H1 (cell line): ENCODE measurements around the gene SLC2A4RG. TPM values are rescaled to one million over a fixed set of nuclear protein-coding genes. Genes with fewer than 3 reads are reported as not detected.

Experiments used
- CHD7 ChIP-seq: fragments of 300-600 bp; sonication (generic); IDR thresholded peaks from 2 replicates; pipeline ENCODE4 v1.7.1; 2012; ENCODE audit warnings: low read length, moderate library complexity, mild to moderate bottlenecking, inconsistent platforms; ENCODE audit not compliant: insufficient replicate concordance
- RXRA ChIP-seq: IDR thresholded peaks from 2 replicates; pipeline ENCODE4 v1.6.1; 2011; ENCODE audit warnings: low read depth, mild to moderate bottlenecking, low read length, moderate library complexity; ENCODE audit not compliant: insufficient read depth
- TEAD4 ChIP-seq: IDR thresholded peaks from 2 replicates; pipeline ENCODE4 v1.6.1; 2012; ENCODE audit warnings: low read depth, low read length, inconsistent platforms, mixed read lengths
- USF2 ChIP-seq: IDR thresholded peaks from 2 replicates; pipeline ENCODE4 v1.6.1; 2011; ENCODE audit warnings: low read length, improper control_type of control experiment
- polyA plus RNA-seq, 7 experiments: library from polyadenylated mRNA; depleted of rRNA in 3 of 7; stranded (reverse) in 5 of 7; unstranded in 2 of 7; fragments of >200 nt in 5 of 7; fragments of 200-250 nt in 2 of 7; gene quantifications; 1 replicate in 5 of 7; 2 replicates in 1 of 7; 4 replicates in 1 of 7; pipeline versions ENCODE4 v1.2.1 to v1.2.3, GENCODE V29; 2011 to 2013; ENCODE audit warnings: missing spikeins in 2 of 7, mixed read lengths in 2 of 7
- total RNA-seq: library from RNA; stranded (reverse); fragmentation: NEBNext Ultra II Directional; extraction: Animal tissue kit (Norgen Biotek cat#: 25700); gene quantifications from 2 replicates; pipeline ENCODE4 v1.2.1, GENCODE V29; 2021
- TF ChIP-seq, protein P1 (sequence below), 3 experiments: IDR thresholded peaks; 1 replicate in 2 of 3; 2 replicates in 1 of 3; pipeline versions ENCODE4 v1.5.1 to v1.6.1; 2011; ENCODE audit warnings: low read length in 3 of 3, mild to moderate bottlenecking in 3 of 3, inconsistent platforms in 2 of 3, low read depth in 1 of 3, moderate library complexity in 1 of 3; ENCODE audit not compliant: insufficient read depth in 1 of 3; ENCODE audit errors: control extremely low read depth in 1 of 3
- TF ChIP-seq, protein P2 (sequence below): IDR thresholded peaks from 2 replicates; pipeline ENCODE4 v1.6.1; 2012; ENCODE audit warnings: low read length, inconsistent platforms

The SLC2A4RG gene
- total and polyA plus RNA-seq, 2 of the 8 experiments (the other 6 are each of a cell fraction or from before 2014, with no cell fraction given), result 15.9 to 29.1 TPM

- TF ChIP-seq CHD7, result no peak
- TF ChIP-seq, protein P1, sequence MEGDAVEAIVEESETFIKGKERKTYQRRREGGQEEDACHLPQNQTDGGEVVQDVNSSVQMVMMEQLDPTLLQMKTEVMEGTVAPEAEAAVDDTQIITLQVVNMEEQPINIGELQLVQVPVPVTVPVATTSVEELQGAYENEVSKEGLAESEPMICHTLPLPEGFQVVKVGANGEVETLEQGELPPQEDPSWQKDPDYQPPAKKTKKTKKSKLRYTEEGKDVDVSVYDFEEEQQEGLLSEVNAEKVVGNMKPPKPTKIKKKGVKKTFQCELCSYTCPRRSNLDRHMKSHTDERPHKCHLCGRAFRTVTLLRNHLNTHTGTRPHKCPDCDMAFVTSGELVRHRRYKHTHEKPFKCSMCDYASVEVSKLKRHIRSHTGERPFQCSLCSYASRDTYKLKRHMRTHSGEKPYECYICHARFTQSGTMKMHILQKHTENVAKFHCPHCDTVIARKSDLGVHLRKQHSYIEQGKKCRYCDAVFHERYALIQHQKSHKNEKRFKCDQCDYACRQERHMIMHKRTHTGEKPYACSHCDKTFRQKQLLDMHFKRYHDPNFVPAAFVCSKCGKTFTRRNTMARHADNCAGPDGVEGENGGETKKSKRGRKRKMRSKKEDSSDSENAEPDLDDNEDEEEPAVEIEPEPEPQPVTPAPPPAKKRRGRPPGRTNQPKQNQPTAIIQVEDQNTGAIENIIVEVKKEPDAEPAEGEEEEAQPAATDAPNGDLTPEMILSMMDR (IDR thresholded peaks at IDR 0.05; ENCODE audit: control extremely low read depth in 1 of 3, insufficient read depth in 1 of 3, low read depth in 1 of 3, low read length in 3 of 3), result no peak
- TF ChIP-seq TEAD4, result no peak
- no peak for TF ChIP-seq RXRA
- TF ChIP-seq USF2, result no peak
- TF ChIP-seq, protein P2, sequence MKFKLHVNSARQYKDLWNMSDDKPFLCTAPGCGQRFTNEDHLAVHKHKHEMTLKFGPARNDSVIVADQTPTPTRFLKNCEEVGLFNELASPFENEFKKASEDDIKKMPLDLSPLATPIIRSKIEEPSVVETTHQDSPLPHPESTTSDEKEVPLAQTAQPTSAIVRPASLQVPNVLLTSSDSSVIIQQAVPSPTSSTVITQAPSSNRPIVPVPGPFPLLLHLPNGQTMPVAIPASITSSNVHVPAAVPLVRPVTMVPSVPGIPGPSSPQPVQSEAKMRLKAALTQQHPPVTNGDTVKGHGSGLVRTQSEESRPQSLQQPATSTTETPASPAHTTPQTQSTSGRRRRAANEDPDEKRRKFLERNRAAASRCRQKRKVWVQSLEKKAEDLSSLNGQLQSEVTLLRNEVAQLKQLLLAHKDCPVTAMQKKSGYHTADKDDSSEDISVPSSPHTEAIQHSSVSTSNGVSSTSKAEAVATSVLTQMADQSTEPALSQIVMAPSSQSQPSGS, result no peak
These were observed 26.3 kb downstream of the SLC2A4RG start (continued) for GRCh38 chr20:63765902-63766301.
